Activated CD4-positive, alpha-beta memory T cell treated with anti-CD3 and anti-CD28 coated beads for 36 hours (primary cell): Measurements from ENCODE around the gene SLC35F1. TPM values are rescaled to one million over a fixed set of nuclear protein-coding genes. Genes with fewer than 3 reads are reported as not detected.

Experiments
- CTCF ChIA-PET: fragments of 350-600 bp; sonication (Branson Sonifier 250); formaldehyde crosslinking; loops from one replicate; lab custom pipeline; 2021; ENCODE audit warnings: antibody characterized with exemption, inconsistent platforms; lab: Charles Lee
- POLR2A ChIA-PET: fragments of 350-600 bp; sonication (Branson Sonifier 250); formaldehyde crosslinking; loops from one replicate; lab custom pipeline; 2021; ENCODE audit warnings: antibody characterized with exemption; lab: Charles Lee
- DNase-seq: peaks from one replicate; pipeline ENCODE4 v3.0.0-alpha.2; 2020
- H3K27ac Mint-ChIP-seq: one replicate; pipeline ENCODE4 v1.8.0; 2021; ENCODE audit warnings: mixed read lengths
- H3K27me3 Mint-ChIP-seq: one replicate; pipeline ENCODE4 v1.8.0; 2021; ENCODE audit warnings: mixed read lengths
- H3K36me3 Mint-ChIP-seq: one replicate; pipeline ENCODE4 v1.8.0; 2021; ENCODE audit warnings: mixed read lengths
- H3K4me1 Mint-ChIP-seq: one replicate; pipeline ENCODE4 v1.8.0; 2021; ENCODE audit warnings: low read depth, mixed read lengths
- H3K4me3 Mint-ChIP-seq: one replicate; pipeline ENCODE4 v1.8.0; 2021; ENCODE audit warnings: mild to moderate bottlenecking, mixed read lengths
- H3K9me3 Mint-ChIP-seq: one replicate; pipeline ENCODE4 v1.8.0; 2021; ENCODE audit warnings: mixed read lengths
- intact Hi-C: fragments of 100-400 bp; cut with micrococcal nuclease; formaldehyde crosslinking; loops from one replicate; pipeline ENCODE4 v1.15.1; 2023
- total RNA-seq, 2 experiments: library from RNA; stranded (reverse); gene quantifications; one replicate each; pipeline ENCODE4 v1.2.3, GENCODE V29; 2021

SLC35F1 gene
- total RNA-seq, 2 experiments from 2014 or later = 0.14 to 0.19 TPM

GRCh38 chr6:118317581-118318563 lies 410.8 kb downstream of the SLC35F1 start:
- DNase-seq = no peak
- Mint-ChIP-seq H3K4me1 (no peaks in the 10 kb centered on the region), H3K4me3 (no peak overlapping the region), H3K9me3 (no peaks in the 10 kb centered on the region), H3K36me3 (no peaks in the 10 kb centered on the region), H3K27ac (no peak overlapping the region), H3K27me3 (no peaks in the 10 kb centered on the region)
- intact Hi-C loops = no loop called here
- ChIA-PET CTCF (no interaction called here), POLR2A (no interaction called here)

- CTCF ChIA-PET = no interaction called here
- Mint-ChIP-seq H3K4me1 (no peaks in the 10 kb centered on the region), H3K9me3 (no peaks in the 10 kb centered on the region)
Observed at GRCh38 chr6:118318648-118319047, 411.6 kb downstream of the SLC35F1 start.

GRCh38 chr6:118319416-118319815 lies 412.4 kb downstream of the SLC35F1 start:
- no peaks in the 10 kb centered on the region for H3K36me3 Mint-ChIP-seq
- no peak overlapping the region for H3K4me3 Mint-ChIP-seq
- CTCF ChIA-PET = no interaction called here
- no peak for DNase-seq
- POLR2A ChIA-PET = no interaction called here
- intact Hi-C loops = no loop called here
- H3K4me1 Mint-ChIP-seq = no peaks in the 10 kb centered on the region
- no peaks in the 10 kb centered on the region for H3K27me3 Mint-ChIP-seq
- no peak overlapping the region for H3K27ac Mint-ChIP-seq
- no peaks in the 10 kb centered on the region for H3K9me3 Mint-ChIP-seq

More at GRCh38 chr6:118318648-118319047, 411.6 kb downstream of the SLC35F1 start:
- Mint-ChIP-seq H3K27me3 (no peaks in the 10 kb centered on the region), H3K4me3 (no peak overlapping the region), H3K36me3 (no peaks in the 10 kb centered on the region), H3K27ac (no peak overlapping the region)
- POLR2A ChIA-PET = no interaction called here
- intact Hi-C loops = no loop called here
- DNase-seq = no peak

GRCh38 chr6:118319894-118320649 lies 413.0 kb downstream of the SLC35F1 start:
- intact Hi-C loops = no loop called here
- ChIA-PET POLR2A (no interaction called here), CTCF (no interaction called here)
- Mint-ChIP-seq H3K4me1 (no peaks in the 10 kb centered on the region), H3K36me3 (no peaks in the 10 kb centered on the region), H3K9me3 (no peaks in the 10 kb centered on the region), H3K4me3 (no peak overlapping the region), H3K27ac (no peak overlapping the region), H3K27me3 (no peaks in the 10 kb centered on the region)
- no peak for DNase-seq

- ChIA-PET POLR2A (no interaction called here), CTCF (no interaction called here)
- no peak for DNase-seq
- intact Hi-C loops = no loop called here
- H3K4me3 Mint-ChIP-seq = no peak overlapping the region
- no peaks in the 10 kb centered on the region for H3K4me1 Mint-ChIP-seq
- H3K36me3 Mint-ChIP-seq = no peaks in the 10 kb centered on the region
- no peaks in the 10 kb centered on the region for H3K9me3 Mint-ChIP-seq
- H3K27ac Mint-ChIP-seq = no peak overlapping the region
- no peaks in the 10 kb centered on the region for H3K27me3 Mint-ChIP-seq
Observed at GRCh38 chr6:118320652-118321051, 413.6 kb downstream of the SLC35F1 start.

GRCh38 chr6:118324116-118324515 lies 417.1 kb downstream of the SLC35F1 start:
- Mint-ChIP-seq H3K9me3 (no peaks in the 10 kb centered on the region), H3K27ac (no peak overlapping the region), H3K36me3 (no peaks in the 10 kb centered on the region), H3K27me3 (no peaks in the 10 kb centered on the region), H3K4me1 (no peaks in the 10 kb centered on the region), H3K4me3 (no peak overlapping the region)
- ChIA-PET CTCF (no interaction called here), POLR2A (no interaction called here)
- no peak for DNase-seq
- intact Hi-C loops = no loop called here

- H3K9me3 Mint-ChIP-seq = no peaks in the 10 kb centered on the region
- H3K27ac Mint-ChIP-seq = no peak overlapping the region
- no peak overlapping the region for H3K4me3 Mint-ChIP-seq
- ChIA-PET CTCF (no interaction called here), POLR2A (no interaction called here)
- H3K4me1 Mint-ChIP-seq = no peaks in the 10 kb centered on the region
- no peaks in the 10 kb centered on the region for H3K36me3 Mint-ChIP-seq
- intact Hi-C loops = no loop called here
- no peak for DNase-seq
- H3K27me3 Mint-ChIP-seq = no peaks in the 10 kb centered on the region
Observed at GRCh38 chr6:118325220-118325860, 418.3 kb downstream of the SLC35F1 start.

GRCh38 chr6:118326712-118327111 lies 419.6 kb downstream of the SLC35F1 start:
- Mint-ChIP-seq H3K27ac (no peak overlapping the region), H3K36me3 (no peaks in the 10 kb centered on the region), H3K9me3 (no peaks in the 10 kb centered on the region), H3K4me1 (no peaks in the 10 kb centered on the region), H3K4me3 (no peak overlapping the region), H3K27me3 (no peaks in the 10 kb centered on the region)
- ChIA-PET POLR2A (no interaction called here), CTCF (no interaction called here)
- intact Hi-C loops = no loop called here
- no peak for DNase-seq

- intact Hi-C loops = no loop called here
- CTCF ChIA-PET = no interaction called here
- Mint-ChIP-seq H3K36me3 (no peaks in the 10 kb centered on the region), H3K4me1 (no peaks in the 10 kb centered on the region), H3K9me3 (no peaks in the 10 kb centered on the region), H3K4me3 (no peak overlapping the region), H3K27me3 (no peaks in the 10 kb centered on the region), H3K27ac (no peak overlapping the region)
- POLR2A ChIA-PET = no interaction called here
- no peak for DNase-seq
Observed at GRCh38 chr6:118327237-118327636, 420.2 kb downstream of the SLC35F1 start.

- intact Hi-C loops = no loop called here
Observed at GRCh38 chr6:118333772-118334171, 426.7 kb downstream of the SLC35F1 start.

GRCh38 chr6:118334634-118335033 lies 427.6 kb downstream of the SLC35F1 start:
- intact Hi-C loops = no loop called here
- CTCF ChIA-PET = no interaction called here
- Mint-ChIP-seq H3K4me3 (no peak overlapping the region), H3K36me3 (no peaks in the 10 kb centered on the region), H3K4me1 (no peaks in the 10 kb centered on the region), H3K27me3 (no peaks in the 10 kb centered on the region), H3K27ac (no peak overlapping the region), H3K9me3 (peaks cover 27% of the 10 kb centered on the region)
- no peak for DNase-seq
- POLR2A ChIA-PET = no interaction called here

More at GRCh38 chr6:118333772-118334171, 426.7 kb downstream of the SLC35F1 start:
- ChIA-PET CTCF (no interaction called here), POLR2A (no interaction called here)
- H3K36me3 Mint-ChIP-seq = no peaks in the 10 kb centered on the region
- no peaks in the 10 kb centered on the region for H3K27me3 Mint-ChIP-seq
- no peak overlapping the region for H3K27ac Mint-ChIP-seq
- no peak for DNase-seq
- H3K4me3 Mint-ChIP-seq = no peak overlapping the region
- no peaks in the 10 kb centered on the region for H3K4me1 Mint-ChIP-seq
- H3K9me3 Mint-ChIP-seq = peaks cover 18% of the 10 kb centered on the region

- CTCF ChIA-PET = no interaction called here
- intact Hi-C loops = no loop called here
- H3K36me3 Mint-ChIP-seq = no peaks in the 10 kb centered on the region
Observed at GRCh38 chr6:118335325-118335816, 428.3 kb downstream of the SLC35F1 start.

More at GRCh38 chr6:118335325-118335816, 428.3 kb downstream of the SLC35F1 start:
- no peak for DNase-seq
- H3K4me1 Mint-ChIP-seq = no peaks in the 10 kb centered on the region
- H3K4me3 Mint-ChIP-seq = no peak overlapping the region
- no peak overlapping the region for H3K27ac Mint-ChIP-seq
- H3K27me3 Mint-ChIP-seq = no peaks in the 10 kb centered on the region
- POLR2A ChIA-PET = no interaction called here
- peaks cover 34% of the 10 kb centered on the region for H3K9me3 Mint-ChIP-seq
